ENCODE data around the gene CTTN.

CTTN gene

DNA sequence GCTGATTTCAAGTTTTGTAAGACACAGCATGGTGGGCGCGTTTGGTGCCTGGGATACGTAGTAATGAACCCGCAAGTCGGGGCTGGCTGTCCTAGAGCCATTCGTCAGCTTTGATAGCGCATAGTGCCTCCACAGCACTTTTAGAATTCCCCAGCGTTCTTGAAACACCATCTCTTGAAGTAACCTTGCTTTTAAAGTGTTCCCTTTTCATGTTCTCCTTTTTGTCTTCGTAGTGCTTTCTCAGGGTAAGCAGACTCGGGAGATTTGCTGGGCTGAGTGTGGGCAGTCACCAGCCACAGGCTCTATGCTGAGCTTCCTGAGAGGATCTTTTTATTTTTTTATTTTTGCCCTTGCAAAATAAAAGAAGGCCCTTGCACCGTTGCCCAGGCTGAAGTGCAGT, 39.6 kb upstream of the CTTN start:
- H4K91ac ChIP-seq (ENCODE audit: low read length), result no peak overlapping the region
- H3K14ac ChIP-seq (ENCODE audit: low read length in 2 of 2), result no peak overlapping the region
- H2BK120ac ChIP-seq (ENCODE audit: low read depth, low read length), result no peak overlapping the region
- H3K36me3 ChIP-seq (ENCODE audit: control insufficient read depth in 1 of 2, insufficient read depth in 2 of 2, low read depth in 1 of 2, low read length in 2 of 2), result peaks cover 59 to 94% of the 10 kb centered on the region in 2 experiments
- no peaks in the 10 kb centered on the region for H3K9me3 ChIP-seq (ENCODE audit: control insufficient read depth, low read length)
- H2BK5ac ChIP-seq (ENCODE audit: low read depth, low read length, poor library complexity, severe bottlenecking), result no peak overlapping the region
- no peaks in the 10 kb centered on the region for H3K4me1 ChIP-seq (ENCODE audit: control insufficient read depth, insufficient read depth, low read depth, low read length)
- no peak overlapping the region for H3K9ac ChIP-seq (ENCODE audit: low read length)
- DNase-seq, result no peak
- WGBS, result 93% methylated on average over 11 of the region's 11 CpGs
- H2BK15ac ChIP-seq (ENCODE audit: low read depth, poor library complexity, severe bottlenecking), result no peak overlapping the region
- no peak overlapping the region for H3K4me2 ChIP-seq (ENCODE audit: low read length, poor library complexity, severe bottlenecking)
- no peak overlapping the region for H3K4ac ChIP-seq (ENCODE audit: low read depth in 1 of 2, low read length in 2 of 2)
- no peak overlapping the region for H4K8ac ChIP-seq (ENCODE audit: low read length)
- H3K23ac ChIP-seq (ENCODE audit: low read length in 2 of 2), result no peak overlapping the region
- H3K79me1 ChIP-seq (replicated peaks; ENCODE audit: low read length, poor library complexity, severe bottlenecking), result peaks cover 35% of the 10 kb centered on the region
- no peak overlapping the region for H3K27ac ChIP-seq (ENCODE audit: low read length, poor library complexity, severe bottlenecking)
- no peaks in the 10 kb centered on the region for H3K27me3 ChIP-seq (ENCODE audit: control insufficient read depth in 1 of 2, insufficient read depth in 1 of 2, low read length in 2 of 2)
- no peak overlapping the region for H3K18ac ChIP-seq (ENCODE audit: low read depth in 1 of 2, low read length in 2 of 2)
- H2AFZ ChIP-seq (ENCODE audit: low read depth, low read length), result no peak overlapping the region
- no peak overlapping the region for H2BK12ac ChIP-seq (ENCODE audit: low read length in 2 of 2)
- H2AK5ac ChIP-seq (ENCODE audit: low read length, severe bottlenecking), result no peak overlapping the region
- no peak overlapping the region for H3K4me3 ChIP-seq (ENCODE audit: insufficient read depth in 1 of 2, low read depth in 1 of 2, low read length in 2 of 2)

DNA sequence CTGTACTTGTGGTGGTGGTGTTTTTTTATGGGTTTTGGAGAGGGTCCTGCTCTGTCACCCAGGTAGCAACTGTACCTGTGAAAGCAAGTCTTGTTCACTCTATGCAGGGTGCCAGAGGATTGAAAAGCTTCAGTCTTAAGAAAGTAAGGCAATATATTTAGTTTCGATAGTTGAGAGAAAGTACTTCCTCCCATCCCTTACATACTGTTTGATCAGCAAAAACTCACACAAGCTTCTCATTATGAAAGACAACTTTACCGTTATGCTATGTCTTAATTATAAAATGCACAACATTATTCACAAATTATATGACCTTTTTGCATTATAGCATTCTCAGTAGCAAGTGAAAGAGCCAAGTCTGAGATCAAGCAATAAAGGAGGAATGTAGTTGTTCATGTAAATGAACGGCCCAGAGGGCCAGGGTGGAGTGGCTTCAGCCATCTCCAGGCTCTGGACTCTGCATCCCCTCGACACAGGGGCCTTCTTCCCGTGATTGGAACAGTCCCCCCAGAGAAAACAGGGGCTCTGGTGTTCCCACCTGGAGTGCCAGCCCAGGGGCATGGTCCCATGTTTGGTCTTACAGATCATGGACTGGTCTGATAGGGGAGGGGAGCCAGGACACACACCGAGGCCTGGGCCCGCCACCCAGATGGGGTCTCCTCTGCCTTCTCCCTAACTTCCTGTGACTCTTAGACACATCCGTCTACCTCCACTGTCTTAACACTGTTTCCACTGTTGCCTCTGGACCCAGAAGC, 38.7 kb upstream of the CTTN start:
- no peak overlapping the region for H4K91ac ChIP-seq (ENCODE audit: low read length)
- no peak overlapping the region for H3K4me3 ChIP-seq (ENCODE audit: insufficient read depth in 1 of 2, low read depth in 1 of 2, low read length in 2 of 2)
- H2AFZ ChIP-seq (ENCODE audit: low read depth, low read length), result no peak overlapping the region
- H3K27ac ChIP-seq (ENCODE audit: low read length, poor library complexity, severe bottlenecking), result no peak overlapping the region
- H3K4ac ChIP-seq (ENCODE audit: low read depth in 1 of 2, low read length in 2 of 2), result no peak overlapping the region
- H3K23ac ChIP-seq (ENCODE audit: low read length in 2 of 2), result no peak overlapping the region
- H3K18ac ChIP-seq (ENCODE audit: low read depth in 1 of 2, low read length in 2 of 2), result no peak overlapping the region
- H3K9me3 ChIP-seq (ENCODE audit: control insufficient read depth, low read length), result no peaks in the 10 kb centered on the region
- peaks cover 30% of the 10 kb centered on the region for H3K79me1 ChIP-seq (replicated peaks; ENCODE audit: low read length, poor library complexity, severe bottlenecking)
- H3K36me3 ChIP-seq (ENCODE audit: control insufficient read depth in 1 of 2, insufficient read depth in 2 of 2, low read depth in 1 of 2, low read length in 2 of 2), result peaks cover 56 to 94% of the 10 kb centered on the region in 2 experiments
- no peak for DNase-seq
- no peak overlapping the region for H2BK15ac ChIP-seq (ENCODE audit: low read depth, poor library complexity, severe bottlenecking)
- H4K8ac ChIP-seq (ENCODE audit: low read length), result no peak overlapping the region
- no peak overlapping the region for H2BK5ac ChIP-seq (ENCODE audit: low read depth, low read length, poor library complexity, severe bottlenecking)
- no peak overlapping the region for H2BK120ac ChIP-seq (ENCODE audit: low read depth, low read length)
- 89% methylated on average over 6 of the region's 8 CpGs for WGBS
- H3K4me2 ChIP-seq (ENCODE audit: low read length, poor library complexity, severe bottlenecking), result no peak overlapping the region
- no peak overlapping the region for H3K9ac ChIP-seq (ENCODE audit: low read length)
- H3K14ac ChIP-seq (ENCODE audit: low read length in 2 of 2), result no peak overlapping the region
- no peaks in the 10 kb centered on the region for H3K27me3 ChIP-seq (ENCODE audit: control insufficient read depth in 1 of 2, insufficient read depth in 1 of 2, low read length in 2 of 2)
- H2BK12ac ChIP-seq (ENCODE audit: low read length in 2 of 2), result no peak overlapping the region
- no peaks in the 10 kb centered on the region for H3K4me1 ChIP-seq (ENCODE audit: control insufficient read depth, insufficient read depth, low read depth, low read length)
- no peak overlapping the region for H2AK5ac ChIP-seq (ENCODE audit: low read length, severe bottlenecking)

DNA sequence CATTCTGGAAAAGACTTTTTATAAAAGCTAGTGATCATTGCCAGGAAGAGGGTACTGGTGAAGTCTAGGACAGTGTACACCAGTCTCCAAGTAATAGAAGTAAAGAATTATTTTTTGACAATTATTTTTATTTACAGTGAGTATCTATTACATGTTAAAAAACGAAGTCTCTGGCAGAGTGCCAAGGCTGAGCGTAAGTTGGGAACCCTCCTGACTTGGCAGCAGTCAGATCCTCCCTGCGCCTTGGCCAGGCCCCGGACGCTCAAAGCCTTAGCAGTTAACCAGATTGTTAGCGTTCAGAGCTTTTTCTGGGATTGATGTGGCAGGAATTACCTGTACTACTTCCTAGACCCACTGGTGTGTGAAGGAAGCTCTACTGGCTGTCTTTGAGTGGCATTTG, 38.1 kb upstream of the CTTN start:
- Histone ChIP-seq H2BK5ac (ENCODE audit: low read depth, low read length, poor library complexity, severe bottlenecking) (no peak overlapping the region), H3K4ac (ENCODE audit: low read depth in 1 of 2, low read length in 2 of 2) (no peak overlapping the region), H3K4me1 (ENCODE audit: control insufficient read depth, insufficient read depth, low read depth, low read length) (peaks cover 2% of the 10 kb centered on the region), H2BK15ac (ENCODE audit: low read depth, poor library complexity, severe bottlenecking) (no peak overlapping the region), H3K4me3 (ENCODE audit: insufficient read depth in 1 of 2, low read depth in 1 of 2, low read length in 2 of 2) (no peak overlapping the region), H2BK12ac (ENCODE audit: low read length in 2 of 2) (no peak overlapping the region), H3K27ac (ENCODE audit: low read length, poor library complexity, severe bottlenecking) (no peak overlapping the region), H2AFZ (ENCODE audit: low read depth, low read length) (no peak overlapping the region), H4K91ac (ENCODE audit: low read length) (no peak overlapping the region), H3K9ac (ENCODE audit: low read length) (no peak overlapping the region), H3K18ac (ENCODE audit: low read depth in 1 of 2, low read length in 2 of 2) (no peak overlapping the region), H3K79me1 (replicated peaks; ENCODE audit: low read length, poor library complexity, severe bottlenecking) (peaks cover 31% of the 10 kb centered on the region), H2AK5ac (ENCODE audit: low read length, severe bottlenecking) (no peak overlapping the region), H4K8ac (ENCODE audit: low read length) (no peak overlapping the region), H3K27me3 (ENCODE audit: control insufficient read depth in 1 of 2, insufficient read depth in 1 of 2, low read length in 2 of 2) (no peaks in the 10 kb centered on the region), H2BK120ac (ENCODE audit: low read depth, low read length) (no peak overlapping the region), H3K14ac (ENCODE audit: low read length in 2 of 2) (no peak overlapping the region), H3K9me3 (ENCODE audit: control insufficient read depth, low read length) (no peaks in the 10 kb centered on the region), H3K23ac (ENCODE audit: low read length in 2 of 2) (no peak overlapping the region), H3K4me2 (ENCODE audit: low read length, poor library complexity, severe bottlenecking) (no peak overlapping the region), H3K36me3 (ENCODE audit: control insufficient read depth in 1 of 2, insufficient read depth in 2 of 2, low read depth in 1 of 2, low read length in 2 of 2) (peaks cover 58 to 94% of the 10 kb centered on the region in 2 experiments)
- WGBS, result 98% methylated on average over 6 of the region's 6 CpGs
- no peak for DNase-seq

DNA sequence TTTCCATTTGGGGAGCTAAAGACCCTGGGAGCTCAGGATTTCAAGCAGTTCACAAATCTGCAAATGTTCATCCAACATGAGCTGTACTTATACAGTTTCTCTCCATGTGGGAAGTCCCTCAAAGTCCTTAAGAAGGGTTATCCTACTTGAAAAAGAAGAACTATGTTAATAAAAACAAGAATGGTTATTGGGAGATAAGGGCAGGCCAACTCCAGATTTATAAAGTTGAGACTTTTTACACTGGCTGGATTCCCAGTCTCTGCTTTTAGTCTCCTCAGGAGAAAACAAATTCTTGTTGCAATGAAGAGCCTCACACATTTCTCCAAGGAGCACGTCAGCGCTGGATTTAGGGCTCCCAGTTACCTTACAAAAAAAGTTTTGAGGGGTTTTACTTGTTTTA, 34.2 kb upstream of the CTTN start:
- H3K27ac ChIP-seq (ENCODE audit: low read length, poor library complexity, severe bottlenecking), result no peak overlapping the region
- no peak overlapping the region for H3K14ac ChIP-seq (ENCODE audit: low read length in 2 of 2)
- WGBS, result no CpG with 5 or more reads among the region's 2 CpGs
- H3K27me3 ChIP-seq (ENCODE audit: control insufficient read depth in 1 of 2, insufficient read depth in 1 of 2, low read length in 2 of 2), result no peaks in the 10 kb centered on the region
- H2BK15ac ChIP-seq (ENCODE audit: low read depth, poor library complexity, severe bottlenecking), result no peak overlapping the region
- DNase-seq, result no peak
- no peak overlapping the region for H3K4me2 ChIP-seq (ENCODE audit: low read length, poor library complexity, severe bottlenecking)
- H4K91ac ChIP-seq (ENCODE audit: low read length), result no peak overlapping the region
- no peak overlapping the region for H3K4ac ChIP-seq (ENCODE audit: low read depth in 1 of 2, low read length in 2 of 2)
- H3K36me3 ChIP-seq (ENCODE audit: control insufficient read depth in 1 of 2, insufficient read depth in 2 of 2, low read depth in 1 of 2, low read length in 2 of 2), result peaks cover 37 to 91% of the 10 kb centered on the region in 2 experiments
- no peak overlapping the region for H3K18ac ChIP-seq (ENCODE audit: low read depth in 1 of 2, low read length in 2 of 2)
- H3K4me1 ChIP-seq (ENCODE audit: control insufficient read depth, insufficient read depth, low read depth, low read length), result peaks cover 7% of the 10 kb centered on the region
- H4K8ac ChIP-seq (ENCODE audit: low read length), result no peak overlapping the region
- no peak overlapping the region for H3K9ac ChIP-seq (ENCODE audit: low read length)
- H2AK5ac ChIP-seq (ENCODE audit: low read length, severe bottlenecking), result no peak overlapping the region
- no peak overlapping the region for H3K4me3 ChIP-seq (ENCODE audit: insufficient read depth in 1 of 2, low read depth in 1 of 2, low read length in 2 of 2)
- no peak overlapping the region for H2BK12ac ChIP-seq (ENCODE audit: low read length in 2 of 2)
- H2BK5ac ChIP-seq (ENCODE audit: low read depth, low read length, poor library complexity, severe bottlenecking), result no peak overlapping the region
- peaks cover 26% of the 10 kb centered on the region for H3K79me1 ChIP-seq (replicated peaks; ENCODE audit: low read length, poor library complexity, severe bottlenecking)
- no peak overlapping the region for H2AFZ ChIP-seq (ENCODE audit: low read depth, low read length)
- no peak overlapping the region for H3K23ac ChIP-seq (ENCODE audit: low read length in 2 of 2)
- H3K9me3 ChIP-seq (ENCODE audit: control insufficient read depth, low read length), result no peaks in the 10 kb centered on the region
- no peak overlapping the region for H2BK120ac ChIP-seq (ENCODE audit: low read depth, low read length)

Measured in mesenchymal stem cell (in vitro differentiated cells and primary cell).